ENCODE measurements around the gene GULP1. TPM values are rescaled to one million over a fixed set of nuclear protein-coding genes. Genes with fewer than 3 reads are reported as not detected.

The GULP1 gene
- total and polyA plus RNA-seq, 7 donors, result 5.6 to 18.0 (median 11.3) TPM

- no peak for TF ChIP-seq CTCF (IDR thresholded peaks at IDR 0.05)
- ATAC-seq (no peak), DNase-seq (no peak)
- WGBS, 3 donors, result 81 to 94% (median 88%) methylated on average over 2 of the region's 2 CpGs
- intact Hi-C loops (cut with DNase I), result no loop called here
- H3K9me3 ChIP-seq, result no peaks in the 10 kb centered on the region
- no peaks in the 10 kb centered on the region for H3K36me3 ChIP-seq (ENCODE audit: insufficient read depth in 1 of 2, low read depth in 1 of 2)
- no peaks in the 10 kb centered on the region for H3K27me3 ChIP-seq (ENCODE audit: insufficient read depth in 3 of 3, low read length in 2 of 3)
- H3K4me3 ChIP-seq, result no peak overlapping the region
- H3K4me1 ChIP-seq, result no peaks in the 10 kb centered on the region
- no peak overlapping the region for H3K27ac ChIP-seq
Measured at GRCh38 chr2:188425266-188425665, 133.6 kb downstream of the GULP1 start.

GRCh38 chr2:188426121-188426520 is 134.4 kb downstream of the GULP1 start:
- Histone ChIP-seq H3K27ac (no peak overlapping the region), H3K36me3 (ENCODE audit: insufficient read depth in 1 of 2, low read depth in 1 of 2) (no peaks in the 10 kb centered on the region), H3K4me1 (no peaks in the 10 kb centered on the region), H3K9me3 (no peaks in the 10 kb centered on the region), H3K4me3 (no peak overlapping the region), H3K27me3 (ENCODE audit: insufficient read depth in 3 of 3, low read length in 2 of 3) (no peaks in the 10 kb centered on the region)
- no peak for TF ChIP-seq CTCF (IDR thresholded peaks at IDR 0.05)
- WGBS, 3 donors, result 37 to 89% (median 57%) methylated on average over 2 of the region's 2 CpGs
- ATAC-seq (no peak), DNase-seq (no peak)
- intact Hi-C loops (cut with DNase I), result no loop called here

GRCh38 chr2:188430705-188431104 is 139.0 kb downstream of the GULP1 start:
- intact Hi-C loops (cut with DNase I), result no loop called here
- no peaks in the 10 kb centered on the region for H3K36me3 ChIP-seq (ENCODE audit: insufficient read depth in 1 of 2, low read depth in 1 of 2)
- H3K9me3 ChIP-seq, result no peaks in the 10 kb centered on the region
- WGBS, 3 donors, result 88 to 97% (median 93%) methylated on average over 1 of the region's 1 CpG
- no peak overlapping the region for H3K4me3 ChIP-seq
- no peak overlapping the region for H3K27ac ChIP-seq
- DNase-seq (no peak), ATAC-seq (no peak)
- H3K27me3 ChIP-seq (ENCODE audit: insufficient read depth in 3 of 3, low read length in 2 of 3), result no peaks in the 10 kb centered on the region
- no peak for TF ChIP-seq CTCF (IDR thresholded peaks at IDR 0.05)
- no peaks in the 10 kb centered on the region for H3K4me1 ChIP-seq

GRCh38 chr2:188434018-188434417 is 142.3 kb downstream of the GULP1 start:
- no peaks in the 10 kb centered on the region for H3K36me3 ChIP-seq (ENCODE audit: insufficient read depth in 1 of 2, low read depth in 1 of 2)
- DNase-seq (no peak), ATAC-seq (no peak)
- intact Hi-C loops (cut with DNase I), result no loop called here
- no peak overlapping the region for H3K27ac ChIP-seq
- no peak overlapping the region for H3K4me3 ChIP-seq
- WGBS, 3 donors, result 97 to 100% (median 97%) methylated on average over 1 of the region's 1 CpG
- TF ChIP-seq CTCF (IDR thresholded peaks at IDR 0.05), result no peak
- no peaks in the 10 kb centered on the region for H3K27me3 ChIP-seq (ENCODE audit: insufficient read depth in 3 of 3, low read length in 2 of 3)
- H3K9me3 ChIP-seq, result no peaks in the 10 kb centered on the region
- no peaks in the 10 kb centered on the region for H3K4me1 ChIP-seq

GRCh38 chr2:188435115-188435514 is 143.4 kb downstream of the GULP1 start:
- WGBS, 3 donors, result 77 to 87% (median 78%) methylated on average over 2 of the region's 2 CpGs
- Histone ChIP-seq H3K27ac (no peak overlapping the region), H3K36me3 (ENCODE audit: insufficient read depth in 1 of 2, low read depth in 1 of 2) (no peaks in the 10 kb centered on the region), H3K9me3 (no peaks in the 10 kb centered on the region), H3K4me1 (no peaks in the 10 kb centered on the region), H3K27me3 (ENCODE audit: insufficient read depth in 3 of 3, low read length in 2 of 3) (no peaks in the 10 kb centered on the region), H3K4me3 (no peak overlapping the region)
- ATAC-seq (no peak), DNase-seq (no peak)
- TF ChIP-seq CTCF (IDR thresholded peaks at IDR 0.05), result no peak
- intact Hi-C loops (cut with DNase I), result no loop called here

Data from psoas muscle (tissue), 8 donors.